Muscle layer of colon (tissue), 2 donors: ENCODE results near the gene NAA80.
A peak's percentile ranks its signal among the peaks of the same experiment; 100 is the strongest.
"Not testable (repeated sequence)": the region's sequence is repeated elsewhere in the genome, so short reads cannot be mapped to it uniquely, and the experiment has no call there.

Experiments used
- H3K27ac ChIP-seq: one replicate; pipeline ENCODE4 v1.7.0; 2013; ENCODE audit warnings: low read depth, mild to moderate bottlenecking, low read length, moderate library complexity
- H3K27me3 ChIP-seq, 2 donors: one replicate each; pipeline ENCODE4 v1.7.0; 2013; ENCODE audit warnings: low read length in 2 of 2, mild to moderate bottlenecking in 2 of 2; ENCODE audit not compliant: insufficient read depth in 2 of 2, control insufficient read depth in 1 of 2
- H3K36me3 ChIP-seq: one replicate; pipeline ENCODE4 v1.7.0; 2013; ENCODE audit warnings: mild to moderate bottlenecking, low read length; ENCODE audit not compliant: insufficient read depth
- H3K4me1 ChIP-seq: one replicate; pipeline ENCODE4 v1.7.0; 2013; ENCODE audit warnings: mild to moderate bottlenecking, low read length; ENCODE audit not compliant: insufficient read depth
- H3K4me3 ChIP-seq, 2 donors: one replicate each; pipeline ENCODE4 v1.7.0; 2013; ENCODE audit warnings: low read length in 2 of 2, low read depth in 1 of 2, mild to moderate bottlenecking in 1 of 2, moderate library complexity in 1 of 2
- H3K9ac ChIP-seq: one replicate; pipeline ENCODE4 v1.7.0; 2013; ENCODE audit warnings: low read length
- H3K9me3 ChIP-seq: one replicate; pipeline ENCODE4 v1.7.0; 2013; ENCODE audit warnings: mild to moderate bottlenecking, low read length
- donor health status: abdominal sarcoma.
- donor health status: Adenocarcinoma of cecum.

Gene NAA80

DNA sequence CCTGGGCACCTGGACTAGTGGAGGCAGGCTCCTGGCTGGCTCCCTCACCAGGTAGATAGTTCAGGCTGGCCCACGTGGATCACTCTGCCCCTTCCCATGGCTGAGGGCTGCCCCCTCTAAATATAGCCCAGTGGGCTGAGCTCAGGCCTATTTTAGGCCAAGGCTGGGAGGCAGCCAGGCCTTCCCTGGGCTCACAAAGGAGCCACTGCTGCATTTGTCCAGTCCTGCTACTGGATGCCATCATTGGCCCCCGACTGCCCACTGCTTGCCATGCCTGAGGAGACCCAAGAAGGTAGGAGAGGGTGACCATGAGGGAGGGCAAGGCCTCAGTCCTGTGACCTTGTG is 20.4 kb downstream of the NAA80 start, which contains the start of gene LSMEM2:
TSS of gene LSMEM2 (plus strand) at position 208 of the 345 bp plus-strand sequence. CDS start at position 235, 27 bp downstream.
- no peak within 1 kb of the TSS for H3K4me3 ChIP-seq
- H3K27me3 ChIP-seq: peaks cover 0 to 11% of the 10 kb centered on the region in 2 donors
- H3K9ac ChIP-seq: no peak within 1 kb of the TSS

DNA sequence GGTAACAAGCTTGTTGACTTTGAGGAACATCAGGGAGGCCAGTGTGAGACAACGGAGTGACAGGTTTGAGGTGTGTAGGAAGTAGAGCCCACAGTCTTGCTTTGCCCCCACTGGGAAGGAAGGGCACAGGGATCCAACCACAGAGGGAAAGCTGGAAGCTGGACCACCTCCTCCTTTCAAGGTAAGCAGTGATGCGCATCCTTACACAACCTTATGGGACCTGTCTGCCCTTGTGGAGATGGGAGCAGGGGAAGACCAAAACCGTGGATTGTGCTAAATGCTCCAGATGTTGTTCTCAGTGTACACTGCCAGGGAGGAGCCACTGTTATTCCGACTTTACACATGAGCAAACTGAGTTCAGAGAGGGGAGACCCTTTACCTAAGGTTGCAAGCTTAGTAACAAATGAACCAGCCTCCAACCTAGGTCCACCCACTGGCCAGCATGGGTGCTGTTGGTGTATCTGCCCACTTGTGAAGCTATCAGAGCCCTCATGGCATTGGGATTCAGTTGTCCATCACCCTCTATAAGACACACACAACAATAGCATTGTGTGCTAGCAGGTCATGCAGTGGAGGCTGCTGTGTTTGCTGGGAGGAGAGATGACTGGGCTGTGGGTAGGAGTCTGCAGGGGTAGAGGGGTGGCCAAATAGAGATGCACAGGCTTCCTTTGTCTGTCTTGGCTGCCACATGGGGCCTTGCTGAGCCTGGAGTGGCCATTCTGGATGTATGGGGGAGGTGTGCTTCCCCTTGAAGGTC is 20.9 kb downstream of the NAA80 start:
- Histone ChIP-seq H3K4me1 (peaks cover 6% of the 10 kb centered on the region), H3K27me3 (peaks cover 0 to 11% of the 10 kb centered on the region in 2 donors), H3K9me3 (no peaks in the 10 kb centered on the region), H3K27ac (no peak overlapping the region), H3K9ac (no peak overlapping the region), H3K4me3 (no peak overlapping the region), H3K36me3 (no peaks in the 10 kb centered on the region)

More for the DNA sequence above, 20.4 kb downstream of the NAA80 start, which contains the start of gene LSMEM2:
- no peak within 1 kb of the TSS for H3K27ac ChIP-seq
- H3K36me3 ChIP-seq: no peaks in the 10 kb centered on the region
- no peaks in the 10 kb centered on the region for H3K9me3 ChIP-seq
- H3K4me1 ChIP-seq: peaks cover 6% of the 10 kb centered on the region

DNA sequence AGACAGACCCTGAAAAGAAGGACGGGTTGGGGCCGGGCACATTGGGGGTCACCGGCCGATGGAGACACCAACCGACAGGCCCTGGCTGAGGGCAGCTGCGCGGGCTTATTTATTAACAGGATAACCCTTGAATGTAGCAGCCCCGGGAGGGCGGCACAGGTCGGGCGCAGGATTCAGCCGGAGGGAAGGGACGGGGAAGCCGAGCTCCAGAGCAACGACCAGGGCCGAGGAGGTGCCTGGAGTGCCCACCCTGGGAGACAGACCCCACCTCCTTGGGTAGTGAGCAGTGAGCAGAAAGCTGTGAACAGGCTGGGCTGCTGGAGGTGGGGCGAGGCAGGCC is 22.5 kb downstream of the NAA80 start:
- H3K4me1 ChIP-seq: peaks cover 9% of the 10 kb centered on the region
- H3K36me3 ChIP-seq: no peaks in the 10 kb centered on the region
- no peaks in the 10 kb centered on the region for H3K9me3 ChIP-seq
- H3K4me3 ChIP-seq: no peak overlapping the region
- H3K9ac ChIP-seq: no peak overlapping the region
- H3K27ac ChIP-seq: no peak overlapping the region
- H3K27me3 ChIP-seq: peaks cover 0 to 11% of the 10 kb centered on the region in 2 donors

DNA sequence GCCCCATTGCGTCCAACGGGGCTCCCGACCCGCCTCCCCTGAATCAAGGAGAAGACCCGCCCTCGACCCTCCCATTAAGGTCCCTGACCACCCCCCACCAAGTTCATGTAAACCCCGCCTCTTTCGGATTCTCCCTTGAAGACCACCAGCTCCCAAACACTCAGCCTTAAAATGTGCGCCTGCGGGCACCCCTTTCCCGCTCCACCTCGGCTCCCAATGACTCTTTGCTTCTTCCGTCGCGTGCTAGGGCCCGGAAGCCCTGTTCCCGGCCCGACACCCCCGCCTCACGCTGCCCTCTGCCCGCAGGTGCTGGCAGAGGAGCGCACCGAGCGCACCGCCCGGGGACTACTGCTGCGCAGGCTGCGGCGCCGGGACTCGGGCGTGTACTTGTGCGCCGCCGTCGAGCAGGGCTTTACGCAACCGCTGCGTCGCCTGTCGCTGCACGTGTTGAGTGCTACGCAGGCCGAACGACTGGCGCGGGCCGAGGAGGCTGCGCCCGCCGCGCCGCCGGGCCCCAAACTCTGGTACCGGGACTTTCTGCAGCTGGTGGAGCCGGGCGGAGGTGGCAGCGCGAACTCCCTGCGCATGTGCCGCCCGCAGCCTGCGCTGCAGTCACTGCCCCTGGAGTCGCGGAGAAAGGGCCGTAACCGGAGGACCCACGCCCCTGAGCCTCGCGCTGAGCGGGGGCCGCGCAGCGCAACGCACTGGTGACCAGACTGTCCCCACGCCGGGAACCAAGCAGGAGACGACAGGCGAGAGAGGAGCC is 23.0 kb downstream of the NAA80 start:
- H3K36me3 ChIP-seq: peaks cover 4% of the 10 kb centered on the region
- H3K4me1 ChIP-seq: peaks cover 9% of the 10 kb centered on the region
- H3K9ac ChIP-seq: no peak overlapping the region
- no peak overlapping the region for H3K27ac ChIP-seq
- H3K4me3 ChIP-seq: no peak overlapping the region
- peaks cover 0 to 11% of the 10 kb centered on the region in 2 donors for H3K27me3 ChIP-seq
- H3K9me3 ChIP-seq: no peaks in the 10 kb centered on the region

DNA sequence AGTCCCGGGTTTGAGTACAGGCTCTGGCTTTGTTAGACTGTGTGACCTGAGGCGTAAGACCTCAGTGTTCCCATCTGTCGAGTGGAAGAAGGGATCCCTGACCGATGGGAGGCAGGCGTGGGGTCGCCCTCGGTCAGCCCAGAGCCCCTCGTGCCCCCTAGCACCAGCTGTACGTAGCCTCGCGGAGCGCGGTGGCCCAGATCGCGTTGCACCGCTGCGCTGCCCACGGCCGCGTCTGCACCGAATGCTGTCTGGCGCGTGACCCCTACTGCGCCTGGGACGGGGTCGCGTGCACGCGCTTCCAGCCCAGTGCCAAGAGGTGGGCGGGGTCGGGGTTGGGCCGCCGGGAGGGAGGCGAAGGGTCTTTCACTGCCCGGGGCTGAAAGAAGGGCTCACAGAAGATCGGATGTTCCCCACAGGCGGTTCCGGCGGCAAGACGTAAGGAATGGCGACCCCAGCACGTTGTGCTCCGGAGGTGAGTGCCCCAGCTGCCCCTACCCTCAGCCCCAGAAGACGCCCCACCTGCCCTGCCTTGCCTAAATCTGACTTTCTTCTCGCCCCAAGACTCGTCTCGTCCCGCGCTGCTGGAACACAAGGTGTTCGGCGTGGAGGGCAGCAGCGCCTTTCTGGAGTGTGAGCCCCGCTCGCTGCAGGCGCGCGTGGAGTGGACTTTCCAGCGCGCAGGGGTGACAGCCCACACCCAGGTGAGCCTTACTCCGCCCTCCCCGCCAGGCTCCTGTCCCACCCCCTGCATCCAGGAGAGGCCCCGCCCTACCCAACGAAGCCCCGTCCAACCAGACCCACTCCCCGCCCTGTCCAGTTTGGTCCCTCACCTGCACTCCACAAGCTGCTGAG is 23.8 kb downstream of the NAA80 start:
- peaks cover 9% of the 10 kb centered on the region for H3K4me1 ChIP-seq
- H3K4me3 ChIP-seq: no peak overlapping the region
- H3K9ac ChIP-seq: no peak overlapping the region
- peaks cover 7% of the 10 kb centered on the region for H3K36me3 ChIP-seq
- H3K27me3 ChIP-seq: peaks cover 0 to 11% of the 10 kb centered on the region in 2 donors
- H3K27ac ChIP-seq: no peak overlapping the region
- H3K9me3 ChIP-seq: no peaks in the 10 kb centered on the region

DNA sequence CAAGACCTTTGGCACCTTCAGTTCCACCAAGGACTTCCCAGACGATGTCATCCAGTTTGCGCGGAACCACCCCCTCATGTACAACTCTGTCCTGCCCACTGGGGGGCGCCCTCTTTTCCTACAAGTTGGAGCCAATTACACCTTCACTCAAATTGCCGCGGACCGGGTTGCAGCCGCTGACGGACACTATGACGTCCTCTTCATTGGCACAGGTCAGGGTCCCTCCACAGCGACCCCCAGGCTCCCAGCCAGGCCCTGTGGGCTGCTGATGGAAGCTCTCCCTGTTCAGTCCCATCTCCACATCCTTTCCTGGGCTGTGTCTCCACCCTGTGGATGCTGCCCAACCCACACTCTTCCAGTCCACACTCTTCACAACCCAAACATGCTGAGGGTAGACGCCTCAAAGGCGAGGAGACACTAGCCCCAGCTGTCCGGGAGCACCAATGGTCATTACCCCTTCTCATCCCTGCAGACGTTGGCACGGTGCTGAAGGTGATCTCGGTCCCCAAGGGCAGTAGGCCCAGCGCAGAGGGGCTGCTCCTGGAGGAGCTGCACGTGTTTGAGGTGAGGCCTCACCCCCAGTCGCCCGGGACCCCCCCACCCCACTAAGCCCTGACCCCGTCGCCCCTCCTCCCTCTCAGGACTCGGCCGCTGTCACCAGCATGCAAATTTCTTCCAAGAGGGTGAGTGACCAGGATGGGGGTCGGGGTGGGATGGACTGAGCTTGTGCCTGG is 24.7 kb downstream of the NAA80 start:
- peaks cover 0 to 11% of the 10 kb centered on the region in 2 donors for H3K27me3 ChIP-seq
- no peak overlapping the region for H3K27ac ChIP-seq
- H3K4me1 ChIP-seq: peaks cover 16% of the 10 kb centered on the region
- no peak overlapping the region for H3K9ac ChIP-seq
- no peaks in the 10 kb centered on the region for H3K9me3 ChIP-seq
- H3K36me3 ChIP-seq: peaks cover 7% of the 10 kb centered on the region
- H3K4me3 ChIP-seq: no peak overlapping the region

DNA sequence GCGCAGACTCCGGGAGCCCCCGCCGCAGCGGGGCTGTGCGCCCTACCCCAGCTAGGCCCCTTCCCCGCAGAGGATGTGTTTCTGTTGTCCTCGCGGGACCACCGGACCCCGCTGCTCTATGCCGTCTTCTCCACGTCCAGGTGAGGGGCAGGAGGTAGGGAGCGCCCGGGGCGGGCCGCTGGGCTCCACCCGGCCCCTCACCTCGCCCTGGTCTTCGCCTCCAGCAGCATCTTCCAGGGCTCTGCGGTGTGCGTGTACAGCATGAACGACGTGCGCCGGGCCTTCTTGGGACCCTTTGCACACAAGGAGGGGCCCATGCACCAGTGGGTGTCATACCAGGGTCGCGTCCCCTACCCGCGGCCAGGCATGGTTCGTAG is 25.5 kb downstream of the NAA80 start:
- Histone ChIP-seq H3K9ac (no peak overlapping the region), H3K36me3 (peaks cover 7% of the 10 kb centered on the region), H3K27me3 (peaks cover 0 to 11% of the 10 kb centered on the region in 2 donors), H3K4me3 (peak overlapping the region in 1 of 2 donors; percentile 55), H3K27ac (no peak overlapping the region), H3K4me1 (peaks cover 21% of the 10 kb centered on the region), H3K9me3 (no peaks in the 10 kb centered on the region)

DNA sequence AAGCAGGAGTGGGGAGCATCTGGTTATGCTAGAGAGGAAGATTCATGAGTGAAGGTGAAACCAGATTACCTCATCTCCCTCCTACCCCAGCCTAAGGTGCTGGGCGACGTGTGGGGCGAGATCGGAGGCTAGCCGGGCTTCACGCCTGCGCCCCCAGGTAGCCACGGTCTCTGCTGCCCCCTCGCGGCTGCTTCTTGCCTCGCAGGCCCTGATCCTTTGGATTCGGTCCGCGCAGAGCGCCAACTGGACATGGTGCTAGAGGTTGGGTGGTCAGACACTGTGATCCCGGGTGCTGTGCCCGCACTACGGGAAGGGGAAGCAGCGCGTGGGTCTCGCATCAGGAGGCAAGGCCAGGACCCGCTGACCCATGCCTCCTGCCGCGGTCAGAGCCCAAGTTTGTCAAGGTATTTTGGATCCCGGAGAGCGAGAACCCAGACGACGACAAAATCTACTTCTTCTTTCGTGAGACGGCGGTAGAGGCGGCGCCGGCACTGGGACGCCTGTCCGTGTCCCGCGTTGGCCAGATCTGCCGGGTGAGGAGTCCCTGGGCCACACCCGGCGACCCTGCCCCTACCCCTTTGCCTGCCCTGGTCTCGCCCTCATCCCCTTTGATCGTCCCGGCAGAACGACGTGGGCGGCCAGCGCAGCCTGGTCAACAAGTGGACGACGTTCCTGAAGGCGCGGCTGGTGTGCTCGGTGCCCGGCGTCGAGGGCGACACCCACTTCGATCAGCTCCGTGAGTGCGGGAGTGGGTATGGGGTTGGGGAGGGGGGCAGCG is 26.1 kb downstream of the NAA80 start:
- Histone ChIP-seq H3K27me3 (peaks cover 0 to 11% of the 10 kb centered on the region in 2 donors), H3K27ac (no peak overlapping the region), H3K9me3 (no peaks in the 10 kb centered on the region), H3K4me3 (peak overlapping the region; percentile 45 to 55), H3K9ac (no peak overlapping the region), H3K4me1 (peaks cover 27% of the 10 kb centered on the region), H3K36me3 (peaks cover 7% of the 10 kb centered on the region)

DNA sequence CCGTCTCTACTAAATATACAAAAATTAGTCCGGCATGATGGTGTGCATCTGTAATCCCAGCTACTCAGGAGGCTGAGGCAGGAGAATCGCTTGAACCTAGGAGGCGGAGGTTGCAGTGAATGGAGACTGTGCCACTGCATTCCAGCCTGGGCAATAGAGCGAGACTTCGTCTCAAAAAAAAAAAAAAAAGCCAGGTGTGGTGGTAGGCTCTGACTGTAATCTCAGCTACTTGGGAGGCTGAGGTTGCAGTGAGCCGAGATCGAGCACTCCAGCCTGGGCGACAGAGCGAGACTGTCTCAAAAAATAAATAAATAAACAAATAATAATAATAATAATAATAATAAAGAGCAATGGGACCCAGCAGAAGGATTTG is 26.7 kb downstream of the NAA80 start:
- peaks cover 32% of the 10 kb centered on the region for H3K4me1 ChIP-seq

DNA sequence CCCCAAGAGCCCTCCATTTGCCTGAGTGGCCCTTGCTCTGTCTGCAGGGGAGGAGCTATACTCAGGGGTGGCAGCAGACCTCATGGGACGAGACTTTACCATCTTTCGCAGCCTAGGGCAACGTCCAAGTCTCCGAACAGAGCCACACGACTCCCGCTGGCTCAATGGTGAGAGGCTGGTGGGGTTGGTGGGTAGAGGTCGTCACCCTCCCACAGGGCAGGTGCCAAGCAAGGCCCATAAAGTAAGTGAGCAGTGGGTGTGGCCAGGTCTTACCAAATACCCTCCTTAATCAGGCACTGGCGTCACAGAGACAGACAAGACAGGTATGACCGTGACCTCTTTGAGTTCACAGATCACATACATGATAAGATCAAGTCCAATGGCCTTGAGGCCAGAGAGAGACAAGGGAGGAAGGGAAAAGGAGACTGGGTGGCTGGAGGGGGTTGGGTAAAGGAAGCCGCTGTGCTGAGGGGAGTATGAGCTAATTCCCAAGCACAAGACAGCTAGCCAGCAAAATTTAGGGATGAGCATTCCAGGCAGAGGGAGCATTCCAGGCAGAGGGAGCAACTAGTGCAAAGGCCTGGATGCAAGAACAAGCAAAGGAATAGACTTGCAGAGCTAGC is 27.8 kb downstream of the NAA80 start:
- no peak overlapping the region for H3K9ac ChIP-seq
- H3K4me3 ChIP-seq: no peak overlapping the region
- peaks cover 36% of the 10 kb centered on the region for H3K4me1 ChIP-seq
- peaks cover 0 to 11% of the 10 kb centered on the region in 2 donors for H3K27me3 ChIP-seq
- peak overlapping the region; percentile 17 for H3K27ac ChIP-seq
- H3K36me3 ChIP-seq: peaks cover 7% of the 10 kb centered on the region
- no peaks in the 10 kb centered on the region for H3K9me3 ChIP-seq

More for the DNA sequence above, 26.7 kb downstream of the NAA80 start:
- H3K9me3 ChIP-seq, H3K27ac ChIP-seq, H3K4me3 ChIP-seq, H3K9ac ChIP-seq, H3K36me3 ChIP-seq: not testable (repeated sequence)
- H3K27me3 ChIP-seq: peaks cover 0 to 11% of the 10 kb centered on the region in 2 donors
